Vagina (tissue), 2 donors: ENCODE data around the gene LIN9.

Experiments
- CTCF ChIP-seq, 3 experiments: fragments of 450-650 bp in 2 of 3; fragments of 200-600 bp in 1 of 3; sonication (generic) in 1 of 3; IDR thresholded peaks; one replicate each; pipeline ENCODE4 v1.5.1; 2017 to 2019; ENCODE audit warnings: antibody characterized with exemption in 3 of 3, mild to moderate bottlenecking in 2 of 3, moderate library complexity in 2 of 3
- POLR2A ChIP-seq, 2 donors: fragments of 450-650 bp; IDR thresholded peaks; one replicate each; pipeline ENCODE4 v1.6.1; 2017; ENCODE audit warnings: antibody characterized with exemption in 2 of 2, mild to moderate bottlenecking in 2 of 2, moderate library complexity in 2 of 2
- POLR2AphosphoS5 ChIP-seq, 2 donors: sonication (generic); formaldehyde crosslinking; IDR thresholded peaks; one replicate each; pipeline ENCODE4 v1.9.0; 2017; ENCODE audit warnings: antibody characterized with exemption in 2 of 2, mild to moderate bottlenecking in 2 of 2, low read depth in 1 of 2; ENCODE audit not compliant: insufficient read depth in 1 of 2

GRCh38 chr1:226276077-226276682 lies 32.8 kb downstream of the LIN9 start:
- TF ChIP-seq CTCF (IDR thresholded peaks at IDR 0.05) (no peak), POLR2AphosphoS5 (IDR thresholded peaks at IDR 0.05; ENCODE audit: insufficient read depth in 1 of 2, low read depth in 1 of 2) (no peak), POLR2A (IDR thresholded peaks at IDR 0.05) (no peak)
